ENCODE measurements around the gene TEAD1. TPM values are rescaled to one million over a fixed set of nuclear protein-coding genes. Genes with fewer than 3 reads are reported as not detected.

TEAD1 gene
- total and polyA plus RNA-seq, 4 donors, result 9.1 to 38.4 (median 10.7) TPM

DNA sequence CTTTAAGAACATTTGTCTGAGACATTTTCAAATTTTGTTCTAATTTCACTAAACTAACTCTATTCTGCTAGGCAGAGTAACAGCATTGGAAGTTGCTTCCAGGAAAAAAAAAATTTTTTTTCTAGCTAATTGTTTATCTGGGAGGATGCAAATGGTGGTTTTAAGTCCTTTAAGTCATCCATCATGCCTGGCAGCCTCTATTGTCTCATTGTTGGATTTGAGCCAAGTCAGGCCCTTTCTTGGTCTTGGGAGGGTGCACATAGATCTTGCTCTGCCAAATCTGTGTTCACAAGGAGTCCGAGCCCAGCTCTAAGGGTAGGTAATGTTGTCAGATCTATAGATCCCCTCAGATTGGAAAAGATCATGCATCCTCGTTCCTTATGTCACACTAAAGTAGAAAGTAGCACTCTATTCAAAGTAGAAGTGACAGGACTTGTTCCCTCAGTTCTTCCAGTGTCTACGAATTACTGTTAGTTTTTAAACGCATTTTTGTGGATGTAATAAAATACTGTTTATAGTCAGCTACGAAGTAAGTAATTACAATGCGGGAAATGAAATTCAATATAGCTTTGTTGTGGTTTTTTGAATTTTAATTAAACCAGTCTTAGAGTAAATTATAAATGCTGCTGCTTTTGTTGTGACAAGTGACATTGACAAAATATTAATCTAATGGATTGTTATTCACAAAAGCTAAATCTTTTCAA, 168.9 kb downstream of the TEAD1 start:
- TF ChIP-seq, protein P1, sequence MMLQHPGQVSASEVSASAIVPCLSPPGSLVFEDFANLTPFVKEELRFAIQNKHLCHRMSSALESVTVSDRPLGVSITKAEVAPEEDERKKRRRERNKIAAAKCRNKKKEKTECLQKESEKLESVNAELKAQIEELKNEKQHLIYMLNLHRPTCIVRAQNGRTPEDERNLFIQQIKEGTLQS (IDR thresholded peaks at IDR 0.05), result no peak
- TF ChIP-seq NR2F2 (IDR thresholded peaks at IDR 0.05), result no peak
- no peak for TF ChIP-seq FOXA2 (IDR thresholded peaks at IDR 0.05)
- TF ChIP-seq, protein P2, sequence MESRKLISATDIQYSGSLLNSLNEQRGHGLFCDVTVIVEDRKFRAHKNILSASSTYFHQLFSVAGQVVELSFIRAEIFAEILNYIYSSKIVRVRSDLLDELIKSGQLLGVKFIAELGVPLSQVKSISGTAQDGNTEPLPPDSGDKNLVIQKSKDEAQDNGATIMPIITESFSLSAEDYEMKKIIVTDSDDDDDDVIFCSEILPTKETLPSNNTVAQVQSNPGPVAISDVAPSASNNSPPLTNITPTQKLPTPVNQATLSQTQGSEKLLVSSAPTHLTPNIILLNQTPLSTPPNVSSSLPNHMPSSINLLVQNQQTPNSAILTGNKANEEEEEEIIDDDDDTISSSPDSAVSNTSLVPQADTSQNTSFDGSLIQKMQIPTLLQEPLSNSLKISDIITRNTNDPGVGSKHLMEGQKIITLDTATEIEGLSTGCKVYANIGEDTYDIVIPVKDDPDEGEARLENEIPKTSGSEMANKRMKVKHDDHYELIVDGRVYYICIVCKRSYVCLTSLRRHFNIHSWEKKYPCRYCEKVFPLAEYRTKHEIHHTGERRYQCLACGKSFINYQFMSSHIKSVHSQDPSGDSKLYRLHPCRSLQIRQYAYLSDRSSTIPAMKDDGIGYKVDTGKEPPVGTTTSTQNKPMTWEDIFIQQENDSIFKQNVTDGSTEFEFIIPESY (IDR thresholded peaks at IDR 0.05), result no peak
- no peak for TF ChIP-seq HNF4A (conservative IDR thresholded peaks at IDR 0.05)
- TF ChIP-seq FOXA1 (IDR thresholded peaks at IDR 0.05), result no peak
- TF ChIP-seq JUND (IDR thresholded peaks at IDR 0.05), result no peak
- TF ChIP-seq, protein P3, sequence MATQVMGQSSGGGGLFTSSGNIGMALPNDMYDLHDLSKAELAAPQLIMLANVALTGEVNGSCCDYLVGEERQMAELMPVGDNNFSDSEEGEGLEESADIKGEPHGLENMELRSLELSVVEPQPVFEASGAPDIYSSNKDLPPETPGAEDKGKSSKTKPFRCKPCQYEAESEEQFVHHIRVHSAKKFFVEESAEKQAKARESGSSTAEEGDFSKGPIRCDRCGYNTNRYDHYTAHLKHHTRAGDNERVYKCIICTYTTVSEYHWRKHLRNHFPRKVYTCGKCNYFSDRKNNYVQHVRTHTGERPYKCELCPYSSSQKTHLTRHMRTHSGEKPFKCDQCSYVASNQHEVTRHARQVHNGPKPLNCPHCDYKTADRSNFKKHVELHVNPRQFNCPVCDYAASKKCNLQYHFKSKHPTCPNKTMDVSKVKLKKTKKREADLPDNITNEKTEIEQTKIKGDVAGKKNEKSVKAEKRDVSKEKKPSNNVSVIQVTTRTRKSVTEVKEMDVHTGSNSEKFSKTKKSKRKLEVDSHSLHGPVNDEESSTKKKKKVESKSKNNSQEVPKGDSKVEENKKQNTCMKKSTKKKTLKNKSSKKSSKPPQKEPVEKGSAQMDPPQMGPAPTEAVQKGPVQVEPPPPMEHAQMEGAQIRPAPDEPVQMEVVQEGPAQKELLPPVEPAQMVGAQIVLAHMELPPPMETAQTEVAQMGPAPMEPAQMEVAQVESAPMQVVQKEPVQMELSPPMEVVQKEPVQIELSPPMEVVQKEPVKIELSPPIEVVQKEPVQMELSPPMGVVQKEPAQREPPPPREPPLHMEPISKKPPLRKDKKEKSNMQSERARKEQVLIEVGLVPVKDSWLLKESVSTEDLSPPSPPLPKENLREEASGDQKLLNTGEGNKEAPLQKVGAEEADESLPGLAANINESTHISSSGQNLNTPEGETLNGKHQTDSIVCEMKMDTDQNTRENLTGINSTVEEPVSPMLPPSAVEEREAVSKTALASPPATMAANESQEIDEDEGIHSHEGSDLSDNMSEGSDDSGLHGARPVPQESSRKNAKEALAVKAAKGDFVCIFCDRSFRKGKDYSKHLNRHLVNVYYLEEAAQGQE (IDR thresholded peaks at IDR 0.05), result no peak
- TF ChIP-seq HNF4G (IDR thresholded peaks at IDR 0.05), result no peak
- TF ChIP-seq, protein P4, sequence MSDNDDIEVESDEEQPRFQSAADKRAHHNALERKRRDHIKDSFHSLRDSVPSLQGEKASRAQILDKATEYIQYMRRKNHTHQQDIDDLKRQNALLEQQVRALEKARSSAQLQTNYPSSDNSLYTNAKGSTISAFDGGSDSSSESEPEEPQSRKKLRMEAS (IDR thresholded peaks at IDR 0.05), result no peak
- no peak for TF ChIP-seq TAF1 (conservative IDR thresholded peaks at IDR 0.05)
- no peak for TF ChIP-seq RAD21 (IDR thresholded peaks at IDR 0.05)
- no peak for TF ChIP-seq RXRA (IDR thresholded peaks at IDR 0.05)
- Histone ChIP-seq H3K36me3 (ENCODE audit: control insufficient read depth in 4 of 4, insufficient read depth in 3 of 4, low read depth in 1 of 4, low read length in 3 of 4) (peaks cover 0 to 2% (median 0%) of the 10 kb centered on the region in 4 donors), H3K4me1 (ENCODE audit: control insufficient read depth in 4 of 4, insufficient read depth in 4 of 4, low read length in 3 of 4) (peaks cover 6 to 16% (median 8%) of the 10 kb centered on the region in 4 donors), H3K27ac (ENCODE audit: low read depth in 1 of 2, low read length in 2 of 2) (no peak overlapping the region), H3K9me3 (ENCODE audit: control insufficient read depth in 4 of 4, low read length in 3 of 4) (no peaks in the 10 kb centered on the region), H3K27me3 (ENCODE audit: control insufficient read depth in 4 of 4, insufficient read depth in 4 of 4, low read length in 3 of 4) (no peaks in the 10 kb centered on the region), H3K4me3 (ENCODE audit: low read depth in 1 of 3, low read length in 3 of 3) (no peak overlapping the region), H3K9ac (ENCODE audit: low read depth in 1 of 2, low read length in 2 of 2) (no peak overlapping the region)
- 82% methylated on average over 6 of the region's 6 CpGs for WGBS
- no peak for DNase-seq (ENCODE audit: low spot score)

DNA sequence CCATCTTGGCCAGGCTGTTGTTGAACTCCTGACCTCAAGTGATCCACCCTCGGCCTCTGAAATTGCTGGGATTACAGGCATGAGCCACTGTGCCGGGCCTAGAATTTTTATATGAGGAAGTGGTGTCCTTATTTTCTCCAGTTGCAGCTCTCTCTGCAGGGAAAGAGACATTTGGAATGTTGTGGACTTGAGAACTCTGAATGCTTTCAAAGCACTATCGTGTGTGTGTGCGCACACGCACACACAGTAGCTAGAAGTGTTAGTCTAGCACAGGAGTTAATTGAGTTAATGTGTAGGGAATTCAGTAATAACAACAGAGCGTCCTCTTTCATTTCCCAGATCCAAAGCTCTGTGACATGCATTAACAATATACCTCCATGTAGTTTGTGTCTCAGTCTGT, 170.9 kb downstream of the TEAD1 start:
- peaks cover 0 to 2% (median 0%) of the 10 kb centered on the region in 4 donors for H3K36me3 ChIP-seq (ENCODE audit: control insufficient read depth in 4 of 4, insufficient read depth in 3 of 4, low read depth in 1 of 4, low read length in 3 of 4)
- no peaks in the 10 kb centered on the region for H3K27me3 ChIP-seq (ENCODE audit: control insufficient read depth in 4 of 4, insufficient read depth in 4 of 4, low read length in 3 of 4)
- H3K9ac ChIP-seq (ENCODE audit: low read depth in 1 of 2, low read length in 2 of 2), result no peak overlapping the region
- peaks cover 6 to 14% (median 8%) of the 10 kb centered on the region in 4 donors for H3K4me1 ChIP-seq (ENCODE audit: control insufficient read depth in 4 of 4, insufficient read depth in 4 of 4, low read length in 3 of 4)
- no peak overlapping the region for H3K27ac ChIP-seq (ENCODE audit: low read depth in 1 of 2, low read length in 2 of 2)
- WGBS, result 76% methylated on average over 6 of the region's 6 CpGs
- TF ChIP-seq, protein P4 (IDR thresholded peaks at IDR 0.05), result no peak
- peak in 1 of 2 donors; percentile 4 for TF ChIP-seq HNF4A (conservative IDR thresholded peaks at IDR 0.05)
- TF ChIP-seq, protein P3 (IDR thresholded peaks at IDR 0.05), result no peak
- no peaks in the 10 kb centered on the region for H3K9me3 ChIP-seq (ENCODE audit: control insufficient read depth in 4 of 4, low read length in 3 of 4)
- H3K4me3 ChIP-seq (ENCODE audit: low read depth in 1 of 3, low read length in 3 of 3), result no peak overlapping the region
- DNase-seq (ENCODE audit: low spot score), result no peak

Data from liver (tissue), 9 donors.